GM18951 (cell line): ENCODE measurements around the gene C2.
"Not testable (repeated sequence)": the region's sequence is repeated elsewhere in the genome, so short reads cannot be mapped to it uniquely, and the experiment has no call there.

Source experiments
- POLR2A ChIP-seq: IDR thresholded peaks from 4 replicates; pipeline ENCODE4 v1.6.1; 2011; ENCODE audit warnings: mild to moderate bottlenecking; ENCODE audit not compliant: insufficient read length, insufficient read depth; ENCODE audit errors: extremely low read depth
- in situ Hi-C: fragments of 300-500 bp; cut with MboI; formaldehyde crosslinking; loops from one replicate; pipeline ENCODE4 v1.12.0; 2022; ENCODE audit warnings: low sequenced_read_pairs, mixed read lengths, inconsistent platforms; ENCODE audit not compliant: unreplicated experiment

The C2 gene

GRCh38 chr6:31901953-31902643 is 25.4 kb upstream of the C2 start, which contains the start of gene ZBTB12:
Gene ZBTB12 (minus strand): TSS chr6:31902086. CDS start chr6:31901305, 781 bp downstream.
- peak; percentile 59 for TF ChIP-seq POLR2A
- in situ Hi-C loops = no loop called here

DNA sequence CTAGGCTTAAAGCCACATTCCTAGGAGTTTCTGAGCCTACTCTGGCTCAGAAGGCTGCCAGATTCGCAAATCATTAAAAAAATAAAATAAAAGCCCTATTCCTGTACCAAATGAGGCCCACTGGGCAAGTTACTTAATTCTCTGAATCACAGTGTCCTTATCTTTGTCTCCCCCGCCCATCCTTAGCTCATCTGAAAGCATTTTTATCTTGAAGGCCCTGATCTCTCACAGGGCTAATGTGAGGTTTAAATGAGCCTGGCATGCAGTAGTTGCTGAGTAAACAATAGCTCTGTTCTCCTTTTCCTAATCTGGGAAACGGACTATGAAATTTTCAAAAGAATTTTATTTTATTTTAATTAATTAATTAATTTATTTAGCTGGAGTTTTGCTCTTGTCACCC is 23.6 kb upstream of the C2 start:
- in situ Hi-C loops = no loop called here
- no peak for TF ChIP-seq POLR2A

GRCh38 chr6:31905041-31905440 is 22.5 kb upstream of the C2 start:
- in situ Hi-C loops = no loop called here
- TF ChIP-seq POLR2A = no peak

GRCh38 chr6:31906122-31906521 is 21.4 kb upstream of the C2 start:
- in situ Hi-C loops = no loop called here
- TF ChIP-seq POLR2A = no peak

GRCh38 chr6:31906727-31907126 is 20.8 kb upstream of the C2 start:
- in situ Hi-C loops = not testable (repeated sequence)

GRCh38 chr6:31907158-31907813 is 20.2 kb upstream of the C2 start:
- TF ChIP-seq POLR2A = no peak
- in situ Hi-C loops = no loop called here

- in situ Hi-C loops = not testable (repeated sequence)
Measured at GRCh38 chr6:31908255-31908654, 19.3 kb upstream of the C2 start.

DNA sequence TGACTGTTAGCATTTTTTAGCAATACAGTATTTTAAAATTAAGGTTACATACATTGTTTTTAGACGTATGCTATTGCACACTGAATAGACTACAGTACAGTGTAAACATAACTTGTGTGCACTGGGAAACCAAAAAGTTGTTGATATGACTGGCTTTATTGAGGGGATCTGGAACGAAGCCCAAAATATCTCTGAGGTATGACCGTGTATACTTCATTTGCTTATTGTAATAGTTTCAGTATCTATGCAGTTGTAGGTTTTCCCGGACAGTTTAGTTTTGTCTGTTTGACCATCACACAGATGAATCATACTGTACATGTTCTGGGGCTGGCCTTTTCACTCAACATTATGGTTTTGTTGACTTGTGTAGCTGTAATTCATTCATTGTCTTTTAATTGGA is 18.7 kb upstream of the C2 start:
- no peak for TF ChIP-seq POLR2A
- in situ Hi-C loops = no loop called here

GRCh38 chr6:31909298-31909697 is 18.2 kb upstream of the C2 start:
- in situ Hi-C loops = not testable (repeated sequence)

DNA sequence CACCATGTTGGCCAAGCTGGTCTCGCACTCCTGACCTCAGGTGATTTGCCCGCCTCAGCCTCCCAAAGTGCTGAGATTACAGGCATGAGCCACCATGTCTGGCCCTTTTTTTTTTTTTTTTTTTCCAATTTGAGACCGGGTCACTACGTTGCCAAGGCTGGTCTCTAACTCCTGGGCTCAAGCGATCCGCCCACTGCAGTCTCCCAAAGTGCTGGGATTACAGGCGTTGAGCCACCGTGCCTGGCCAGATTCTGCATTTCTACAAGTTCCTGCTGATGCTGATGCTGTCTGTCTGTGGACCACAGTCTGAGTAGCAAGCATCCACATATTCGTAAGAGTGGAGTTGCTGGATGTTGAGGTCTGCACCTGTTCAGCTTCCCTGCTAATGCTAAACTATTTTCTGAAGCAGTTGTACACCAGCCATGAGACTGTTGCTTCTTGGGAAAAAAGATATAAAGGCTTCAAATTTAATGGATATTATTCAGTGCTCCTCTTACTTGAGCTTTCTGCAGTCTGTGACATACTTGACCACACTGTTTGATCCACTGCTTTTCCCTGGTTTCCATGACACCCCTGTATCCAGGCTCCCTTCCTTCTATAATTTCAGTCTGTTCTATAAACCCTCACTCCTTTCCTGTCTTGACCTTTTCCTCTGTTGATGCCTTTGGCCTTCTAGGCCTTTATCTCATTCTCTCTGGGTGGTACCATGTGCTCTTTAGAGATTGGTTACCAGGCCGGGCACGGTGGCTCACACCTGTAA is 15.5 kb upstream of the C2 start:
- TF ChIP-seq POLR2A = no peak
- in situ Hi-C loops = no loop called here

DNA sequence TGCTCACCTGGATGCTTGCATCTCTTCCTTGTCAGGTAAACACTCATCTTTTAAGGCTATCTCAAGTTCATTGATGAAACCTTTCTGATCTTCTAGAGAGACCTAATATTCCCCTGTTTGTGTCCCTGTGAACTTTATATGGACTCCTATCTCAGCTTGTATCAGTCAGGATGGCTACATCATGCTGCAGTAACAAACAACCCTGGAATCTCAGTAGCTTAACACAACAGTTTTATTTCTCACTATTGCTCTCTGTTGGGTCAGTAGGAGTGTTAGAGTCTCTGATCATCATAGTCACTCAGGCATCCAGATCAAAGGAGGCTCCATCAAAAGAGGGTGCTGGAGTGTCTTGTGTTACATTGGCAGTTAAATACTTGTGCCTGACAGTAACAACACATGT is 12.2 kb upstream of the C2 start:
- in situ Hi-C loops = no loop called here
- TF ChIP-seq POLR2A = no peak

GRCh38 chr6:31915756-31916155 is 11.8 kb upstream of the C2 start:
- TF ChIP-seq POLR2A = no peak
- in situ Hi-C loops = no loop called here

- in situ Hi-C loops = no loop called here
- no peak for TF ChIP-seq POLR2A
Measured at GRCh38 chr6:31918069-31918720, 9.3 kb upstream of the C2 start.
